GM19043 (cell line): ENCODE results near the gene FANCC.

Source experiments
- ATAC-seq: cut with Tn5 transposase; IDR thresholded peaks from one replicate; pipeline ENCODE4 v1.9.1; 2021; ENCODE audit warnings: low read depth; ENCODE audit not compliant: unreplicated experiment

Gene FANCC

DNA sequence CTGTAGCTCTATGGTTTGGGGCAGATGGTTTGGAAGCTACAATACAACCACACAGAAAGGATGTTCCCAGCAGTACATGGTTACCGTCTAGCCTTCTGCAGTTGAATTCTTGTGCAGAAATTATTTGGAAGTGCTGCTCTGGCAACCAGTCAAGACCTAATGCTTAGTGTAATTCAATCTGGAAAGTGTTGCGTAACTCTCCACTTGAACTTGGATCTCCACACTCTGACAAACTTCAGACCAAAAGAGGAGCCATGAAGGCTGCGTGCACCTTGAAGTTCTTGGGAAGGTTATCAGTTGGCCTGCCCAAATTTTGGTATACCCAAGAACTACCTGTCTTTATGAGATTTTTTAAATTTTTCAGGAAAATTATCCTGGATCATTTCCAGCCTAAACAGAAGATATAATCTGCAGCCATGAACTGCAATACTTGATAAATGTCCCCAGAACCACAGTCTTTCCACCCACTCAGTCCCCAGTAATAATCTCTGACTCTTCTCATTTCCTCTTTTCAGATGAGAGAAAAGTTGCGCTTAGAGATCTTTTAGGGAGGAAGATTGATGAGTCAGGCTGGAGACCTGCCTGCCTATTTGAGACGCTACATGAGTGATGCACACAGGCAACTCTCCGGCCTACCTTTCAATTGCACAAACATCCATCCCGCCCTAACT is 159.9 kb downstream of the FANCC start:
- ATAC-seq: peak; percentile 85

DNA sequence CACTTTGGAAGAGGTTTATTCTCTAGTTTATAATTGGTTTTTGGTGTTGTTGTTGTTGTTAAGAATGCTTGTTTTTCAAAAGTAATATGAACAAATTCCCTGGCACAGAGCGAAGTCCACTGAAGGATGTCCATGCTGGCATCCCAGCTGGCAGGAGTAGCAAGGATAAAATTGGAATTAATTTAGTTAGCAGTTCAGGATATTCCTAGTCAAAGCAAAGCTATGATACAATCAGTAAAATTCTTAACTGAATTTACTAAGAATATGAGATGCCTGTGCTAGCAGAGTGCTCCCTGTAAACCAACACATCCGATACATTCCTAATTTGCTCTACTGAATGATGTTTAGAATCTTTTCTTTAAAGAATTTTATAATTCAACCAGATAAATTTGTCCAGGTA is 161.4 kb downstream of the FANCC start:
- ATAC-seq: no peak

DNA sequence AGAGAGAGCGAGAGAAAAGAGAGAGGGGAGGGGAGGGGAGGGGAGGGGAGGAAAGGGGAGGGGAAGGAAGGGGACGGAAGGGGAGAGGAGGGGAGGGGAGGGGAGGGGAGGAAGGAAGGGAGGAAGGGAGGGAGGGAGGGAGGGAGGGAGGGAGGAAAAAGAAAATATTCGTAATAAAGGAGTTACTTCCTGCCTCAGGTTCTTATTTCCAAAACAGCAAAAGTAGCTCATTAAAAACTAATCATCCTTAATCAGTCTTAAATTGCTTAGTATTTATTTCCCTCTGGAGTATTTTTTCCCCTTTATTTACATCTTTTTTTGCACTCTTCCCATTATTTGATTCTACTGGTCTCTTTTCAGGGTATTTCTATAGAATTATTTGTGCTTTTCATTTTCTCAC is 162.3 kb downstream of the FANCC start:
- no peak for ATAC-seq

DNA sequence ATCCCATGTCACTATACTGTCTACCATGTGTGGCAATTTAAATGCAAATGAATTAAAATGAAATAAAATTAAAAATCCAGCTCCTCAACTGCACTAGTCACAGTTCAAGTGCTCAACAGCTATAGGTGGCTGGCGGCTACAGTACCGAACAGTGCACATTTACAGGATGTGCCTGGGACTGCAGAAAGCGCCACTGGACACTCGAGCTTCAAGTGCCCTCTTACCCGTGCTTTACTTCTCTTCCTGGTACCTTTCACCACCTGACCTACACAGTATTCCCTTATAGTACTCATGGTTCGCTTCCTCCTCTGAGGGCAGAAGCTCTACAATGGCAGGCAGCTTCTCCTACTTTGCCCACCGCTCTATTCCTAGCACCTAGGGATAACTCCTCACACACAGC is 166.6 kb downstream of the FANCC start:
- no peak for ATAC-seq

DNA sequence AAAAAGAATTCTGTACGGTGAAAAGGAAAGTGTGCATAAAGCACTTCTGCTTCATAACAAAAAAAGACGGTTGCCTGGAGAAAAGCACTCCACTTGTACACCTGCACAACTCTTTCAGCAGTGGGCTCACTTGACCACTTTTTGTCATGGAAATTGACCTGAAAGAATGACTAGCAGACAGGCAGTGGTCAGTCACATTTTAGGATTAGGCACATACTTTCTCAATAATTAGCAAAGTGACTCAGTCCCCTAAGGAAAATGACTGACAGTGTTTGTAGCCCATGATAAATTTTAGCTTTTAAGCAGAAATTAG is 169.3 kb downstream of the FANCC start:
- no peak for ATAC-seq

DNA sequence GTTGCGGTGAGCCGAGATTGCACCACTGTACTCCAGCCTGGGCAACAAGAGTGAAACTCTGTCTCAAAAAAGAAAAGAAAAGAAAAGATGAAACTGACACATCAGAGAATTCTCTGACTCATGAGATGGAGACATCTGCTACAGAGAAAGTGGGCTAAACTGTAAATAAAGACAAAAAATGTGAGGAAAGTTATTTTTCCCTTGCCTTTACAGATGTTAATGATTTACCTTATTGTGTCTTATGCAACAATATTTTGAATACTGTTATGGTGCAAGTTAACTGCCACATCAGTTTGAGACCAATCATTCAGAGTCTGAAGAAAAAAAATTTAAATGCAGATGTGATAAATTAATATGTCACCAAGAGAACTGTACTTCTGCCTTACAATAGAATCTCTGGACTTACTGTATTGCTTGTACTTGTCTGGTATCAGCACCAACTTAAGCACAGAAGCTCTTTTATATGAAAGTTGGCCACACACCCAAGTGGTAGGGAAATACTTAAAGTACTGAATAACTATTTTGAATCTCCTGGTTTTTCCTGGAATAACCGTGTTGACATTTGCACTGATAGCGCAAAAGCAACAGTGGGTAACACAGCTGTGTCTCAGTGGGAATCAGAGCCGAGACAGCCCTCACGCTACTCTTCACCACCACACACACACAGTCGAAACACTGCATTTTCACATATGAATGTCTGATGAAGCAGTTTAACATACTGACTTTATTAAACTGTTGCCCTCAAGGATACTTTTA is 169.9 kb downstream of the FANCC start:
- ATAC-seq: no peak

DNA sequence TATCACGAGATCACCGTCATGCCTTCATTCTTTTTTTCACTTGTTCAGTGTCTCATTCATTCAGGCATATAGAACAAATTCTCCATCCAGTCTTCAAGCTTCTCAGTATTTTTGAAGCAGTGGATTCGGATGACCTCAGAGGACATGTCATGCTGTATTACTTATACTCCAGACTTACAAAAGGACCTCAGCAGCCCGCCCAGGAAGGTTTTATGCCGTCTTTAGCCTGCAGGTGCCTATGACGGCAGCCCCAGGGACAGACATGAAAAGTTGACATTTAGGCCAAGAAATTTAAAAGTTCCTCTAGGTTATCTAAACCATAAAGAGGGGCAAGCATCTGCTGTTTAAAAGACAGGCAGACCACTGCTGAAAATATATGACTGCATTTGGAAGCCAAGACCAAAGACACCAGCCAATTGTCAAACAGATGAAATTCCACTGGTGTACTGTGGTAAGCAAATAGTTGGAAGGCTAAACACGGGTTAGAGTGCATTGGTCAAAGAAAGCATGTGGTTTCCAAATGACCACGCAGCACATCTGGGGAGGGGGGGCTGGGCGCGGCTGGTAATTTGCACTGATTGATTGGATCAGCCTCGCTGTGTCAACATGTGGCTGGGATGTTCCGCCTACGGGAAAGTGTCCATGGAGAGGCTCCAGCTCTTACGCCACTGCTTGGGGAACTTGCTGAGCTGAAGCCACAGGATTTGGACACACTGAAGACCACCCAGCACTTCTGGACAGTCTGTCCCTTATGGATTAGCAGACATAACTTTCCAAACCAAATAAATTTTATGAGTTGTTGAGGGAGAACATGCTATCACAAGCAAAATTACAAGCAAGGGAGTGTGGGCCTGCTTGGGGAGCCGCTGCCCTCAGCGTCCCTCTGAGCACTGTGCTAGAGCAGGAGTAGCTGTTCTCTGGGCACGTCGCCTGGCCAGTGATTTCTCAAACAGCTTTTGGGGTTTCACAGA is 173.6 kb downstream of the FANCC start:
- no peak for ATAC-seq

DNA sequence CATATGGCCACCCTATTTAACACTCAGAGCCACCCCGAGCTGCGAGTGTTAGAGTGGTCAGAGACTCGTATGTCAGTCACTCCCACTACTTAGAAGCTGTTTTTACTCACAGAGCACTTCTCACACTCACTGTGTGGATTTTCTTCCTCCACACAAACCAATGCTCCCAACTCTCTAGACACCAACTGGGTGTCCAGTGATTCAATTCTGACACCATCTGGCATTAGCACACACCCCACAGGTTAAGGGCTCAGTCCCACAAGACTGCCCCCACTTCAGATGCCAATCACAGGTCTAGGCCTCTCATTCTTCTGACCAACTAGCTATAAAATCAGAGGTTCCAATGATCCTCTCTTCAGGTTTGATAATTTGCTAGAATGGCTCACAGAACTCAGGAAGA is 174.8 kb downstream of the FANCC start:
- ATAC-seq: no peak

DNA sequence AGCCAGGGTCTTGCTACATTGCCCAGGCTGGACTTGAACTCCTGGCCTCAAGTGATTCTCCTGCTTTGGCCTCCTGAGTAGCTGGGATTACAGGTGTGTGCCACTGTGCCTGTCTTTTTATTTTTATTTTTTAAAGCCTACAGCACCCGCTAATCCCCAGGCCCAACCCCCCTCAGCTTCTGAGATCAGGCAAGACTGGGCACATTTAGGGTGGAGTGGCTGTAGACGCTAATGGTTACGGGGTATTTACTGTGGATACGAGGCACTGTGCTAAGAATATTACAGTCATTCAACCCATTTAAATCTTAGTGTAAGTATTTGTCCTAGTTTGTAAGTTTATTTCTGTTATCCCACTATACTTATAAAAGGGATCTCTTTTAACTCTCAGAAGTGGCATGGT is 175.2 kb downstream of the FANCC start:
- ATAC-seq: no peak

DNA sequence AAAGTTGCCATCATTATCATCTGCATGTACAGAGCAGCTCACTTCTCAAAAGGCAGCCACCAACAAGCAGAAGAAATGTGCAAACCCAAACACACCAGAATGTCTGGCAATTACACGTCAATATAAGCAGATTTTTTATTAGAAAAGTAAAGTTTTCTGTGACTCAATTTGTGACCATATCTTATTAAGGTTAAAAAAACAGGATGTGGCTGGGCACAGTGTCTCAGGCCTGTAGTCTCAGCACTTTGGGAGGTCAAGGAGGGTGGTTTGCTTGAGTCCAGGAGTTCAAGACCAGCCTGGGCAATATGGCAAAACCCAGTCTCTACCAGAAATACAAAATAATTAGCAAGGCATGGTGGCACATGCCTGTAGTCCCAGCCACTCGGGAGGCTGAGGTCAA is 176.7 kb downstream of the FANCC start:
- no peak for ATAC-seq

DNA sequence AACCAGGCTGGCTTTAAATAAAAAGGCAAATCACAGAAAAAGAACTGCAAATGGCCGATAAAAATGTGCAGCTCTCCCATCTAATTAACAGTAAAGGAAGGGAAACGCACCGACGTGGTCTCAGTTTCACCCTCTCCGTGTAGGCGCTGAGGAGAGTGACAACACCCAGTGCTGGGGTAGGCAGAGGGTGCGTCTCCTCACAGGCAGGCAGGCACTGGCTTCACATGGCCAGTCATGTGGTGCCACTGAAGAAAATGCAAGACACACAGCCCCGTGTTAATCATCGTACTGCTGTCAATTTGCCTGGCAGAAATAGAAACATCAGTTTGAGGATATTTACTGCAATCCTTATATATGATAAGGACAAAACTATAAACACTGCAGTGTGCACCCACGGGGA is 178.4 kb downstream of the FANCC start:
- ATAC-seq: no peak

DNA sequence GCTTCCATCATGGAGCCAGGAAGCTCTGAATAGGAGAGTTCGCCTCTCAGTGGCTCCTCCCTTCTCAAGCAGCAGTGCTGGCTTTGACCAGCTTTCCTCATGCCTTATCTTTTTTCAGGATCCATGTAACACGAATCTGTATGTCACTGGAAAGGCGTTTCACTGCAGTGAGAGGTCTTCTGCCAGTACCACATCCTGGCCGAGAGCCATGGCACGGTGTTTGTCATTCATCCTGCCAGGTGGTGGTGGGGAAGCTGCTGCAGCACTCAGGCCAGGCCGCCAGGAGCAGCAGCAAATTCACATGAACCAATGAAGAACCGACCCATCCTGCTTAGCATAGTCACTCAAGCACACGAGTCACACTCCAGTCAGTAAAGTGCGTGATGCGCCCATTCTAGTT is 179.0 kb downstream of the FANCC start:
- ATAC-seq: no peak

DNA sequence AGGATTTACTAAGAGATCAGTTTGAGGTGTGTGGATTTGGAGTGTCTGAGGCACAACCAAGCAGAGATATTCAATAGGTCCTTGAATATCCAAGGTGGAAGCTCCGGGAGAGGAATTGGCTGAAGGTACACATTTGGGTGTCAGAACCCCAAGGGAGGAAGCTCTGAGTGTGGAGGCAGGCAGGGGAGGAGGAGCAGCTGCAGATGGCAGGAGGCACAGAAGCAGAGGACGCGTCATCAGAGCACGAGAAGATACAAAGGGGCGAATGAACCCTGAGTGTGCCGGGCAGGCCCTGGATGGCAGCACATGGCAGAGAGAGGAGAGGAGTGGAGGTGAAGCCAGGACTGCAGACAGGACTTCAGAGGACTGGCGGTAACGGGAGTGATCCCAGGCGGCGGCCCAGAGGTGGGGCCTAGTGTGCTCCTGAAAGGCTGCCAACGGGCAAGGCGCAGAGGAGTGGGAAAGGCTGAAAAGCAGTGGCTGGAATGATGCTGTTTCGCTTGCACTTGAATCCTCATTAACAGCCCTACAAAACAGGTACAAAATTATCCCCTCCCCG is 179.8 kb downstream of the FANCC start:
- no peak for ATAC-seq

DNA sequence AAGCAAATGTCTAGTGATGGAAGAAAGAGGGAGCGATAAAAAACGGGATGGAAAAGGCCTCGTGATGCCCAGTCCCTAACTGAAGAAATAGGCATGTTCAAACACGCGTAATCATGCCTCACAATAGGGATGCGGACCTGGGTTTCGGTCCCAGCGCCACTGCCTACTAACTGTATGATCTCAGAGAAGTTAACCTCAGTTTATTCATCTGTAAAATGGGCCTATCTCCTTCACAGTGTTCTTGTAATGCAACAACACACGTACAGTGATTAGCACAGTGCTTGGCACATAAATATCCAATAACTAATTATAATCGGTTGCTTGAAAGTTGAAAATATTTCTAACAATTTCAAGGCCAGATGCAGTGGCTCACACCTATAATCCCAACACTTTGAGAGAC is 181.8 kb downstream of the FANCC start:
- no peak for ATAC-seq

DNA sequence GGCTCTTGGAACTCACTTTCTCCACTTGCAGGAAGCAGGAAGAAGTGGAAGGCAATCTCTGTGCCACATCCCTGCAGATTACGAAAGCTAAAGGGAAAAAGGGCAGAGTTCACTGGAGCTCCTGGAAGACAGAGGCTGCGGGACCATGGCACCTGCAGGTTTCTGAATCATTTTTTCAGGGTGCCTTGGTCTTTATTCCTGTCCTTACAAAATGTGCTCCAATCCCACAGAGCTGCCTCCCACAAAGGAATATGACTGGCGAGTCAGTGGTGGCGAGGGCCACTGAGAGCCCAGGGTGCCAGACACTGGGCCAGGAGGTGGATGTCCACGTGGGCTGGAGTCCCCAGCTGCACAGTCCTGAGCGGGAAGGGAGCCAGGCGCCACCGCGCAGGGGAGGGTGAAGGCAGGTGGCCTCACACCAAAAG is 183.0 kb downstream of the FANCC start:
- no peak for ATAC-seq

DNA sequence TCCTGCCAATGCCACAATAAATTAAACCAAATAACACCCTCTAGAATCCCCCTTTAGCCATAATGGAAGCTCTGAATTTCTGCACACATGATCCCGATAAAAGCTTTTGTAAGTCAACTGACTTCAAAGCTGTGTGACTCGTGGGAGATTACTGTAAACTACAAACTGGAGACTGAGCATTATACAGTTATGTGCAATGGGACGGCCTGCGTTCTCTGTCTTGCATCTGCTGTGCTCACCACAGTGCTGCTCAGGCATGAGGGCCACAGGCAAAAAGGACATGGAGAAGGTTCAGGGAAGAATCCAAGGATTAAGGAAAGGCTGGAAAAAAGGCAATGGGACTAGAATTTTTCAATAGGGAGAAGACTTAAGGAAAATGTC is 184.2 kb downstream of the FANCC start:
- no peak for ATAC-seq

DNA sequence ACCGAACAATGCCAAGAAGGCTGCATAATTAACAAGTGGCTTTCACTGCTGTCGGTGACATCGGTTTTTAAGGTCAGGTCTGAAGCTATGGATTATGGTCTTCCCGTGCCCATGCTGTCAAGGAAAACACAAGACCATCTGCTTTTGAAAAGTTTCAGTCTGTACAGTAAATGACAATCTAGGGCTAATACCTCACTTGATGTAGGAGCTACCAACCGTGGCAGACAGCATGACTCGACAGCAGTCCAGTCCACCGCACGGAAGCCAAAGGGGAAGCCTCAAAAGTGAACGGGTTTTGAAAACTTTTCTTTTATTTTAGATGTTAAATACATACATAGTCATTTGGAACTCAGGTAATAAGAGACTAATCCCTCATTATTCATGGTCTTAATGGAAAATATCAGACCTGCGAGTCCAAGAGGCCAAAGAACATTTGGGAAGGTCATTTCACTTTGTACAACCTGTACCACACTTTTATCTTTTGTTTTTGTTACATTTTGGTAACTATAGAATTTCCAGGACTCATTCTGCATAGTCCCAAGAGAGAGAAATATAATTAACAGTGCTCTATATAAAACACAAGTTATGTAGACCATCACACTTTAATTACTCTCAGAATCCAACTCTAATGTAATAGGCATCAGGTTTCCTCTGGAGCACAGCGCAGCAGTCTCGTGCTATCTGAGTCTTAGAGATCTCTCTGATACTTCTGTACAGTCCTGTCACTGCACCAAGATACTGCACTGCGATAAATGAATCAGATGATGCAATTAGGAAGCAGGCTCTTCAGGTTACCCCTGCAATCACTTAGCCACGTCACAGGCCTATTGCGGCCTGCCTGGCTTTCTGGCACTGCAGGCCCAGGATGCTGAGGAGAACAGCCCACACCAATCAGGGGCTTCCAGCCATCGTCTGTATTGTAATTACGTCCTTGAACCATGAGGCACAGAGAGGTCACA is 184.9 kb downstream of the FANCC start:
- ATAC-seq: no peak

DNA sequence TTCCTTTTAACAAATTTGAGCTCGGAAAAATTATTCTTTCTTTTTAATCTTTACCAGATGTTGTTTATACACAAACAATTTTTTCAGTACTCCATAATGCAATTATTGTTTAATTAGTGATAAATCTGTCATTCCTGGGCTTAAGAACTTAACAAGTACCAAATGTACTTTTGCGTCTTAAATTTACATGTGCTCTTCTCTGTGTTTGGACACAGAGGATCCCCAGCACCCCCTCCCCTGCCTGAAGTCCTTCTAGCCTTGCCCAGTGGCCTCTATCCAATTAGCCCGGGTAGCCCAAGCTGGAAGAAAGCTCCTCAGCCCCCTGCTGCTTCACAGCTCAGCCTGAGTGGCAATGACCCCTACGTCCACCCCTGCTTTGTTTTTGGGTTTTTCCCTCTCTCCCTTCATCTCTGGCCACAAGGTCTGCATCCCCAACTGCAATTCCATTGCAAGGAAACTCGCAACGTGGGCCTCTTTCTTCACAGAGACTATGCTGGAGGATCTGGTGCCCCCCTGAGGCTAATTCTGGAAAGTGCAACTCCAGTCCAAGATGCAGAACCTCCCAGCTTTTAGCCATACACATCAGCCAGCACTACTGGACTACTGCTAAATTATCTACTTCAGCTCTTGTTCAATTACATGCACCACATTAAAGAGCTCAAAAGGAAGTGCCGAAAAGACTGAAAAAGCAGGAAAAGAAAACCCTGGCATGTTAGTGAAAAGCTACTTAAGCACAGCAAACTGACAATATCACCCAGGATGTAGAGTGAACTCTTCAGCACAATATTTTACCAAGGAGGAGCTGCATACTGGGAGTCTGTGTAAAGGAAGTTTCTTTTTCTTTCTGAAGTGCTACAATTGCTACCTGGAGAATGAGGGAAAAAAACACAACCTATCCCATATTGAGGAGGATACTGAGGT is 186.2 kb downstream of the FANCC start:
- ATAC-seq: no peak

DNA sequence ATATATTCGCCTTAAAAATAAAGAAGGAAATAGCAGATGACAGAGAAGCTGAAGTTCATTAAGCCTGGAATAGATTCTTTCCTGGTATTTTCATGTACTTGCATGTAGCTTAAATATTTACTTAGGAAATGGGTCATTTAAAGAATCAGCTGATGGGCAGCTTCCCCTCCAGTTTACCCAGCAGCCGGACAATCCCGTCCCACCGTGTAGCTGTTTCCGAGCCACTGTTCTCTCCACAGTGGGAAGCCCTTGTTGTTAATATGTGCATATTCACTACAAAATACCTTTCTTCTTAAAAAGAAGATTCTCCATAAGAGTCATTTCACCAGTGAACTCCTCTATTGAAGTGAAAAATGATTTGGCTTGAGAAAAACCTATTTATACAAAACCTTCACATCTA is 187.0 kb downstream of the FANCC start:
- ATAC-seq: no peak
